HG02642 (cell line): ENCODE data around the gene LDB3.

Experiments
- ATAC-seq: cut with Tn5 transposase; IDR thresholded peaks from one replicate; pipeline ENCODE4 v1.9.1; 2021; ENCODE audit warnings: mild to moderate bottlenecking; ENCODE audit not compliant: unreplicated experiment, poor library complexity

LDB3 gene

GRCh38 chr10:86700851-86701617 lies 32.7 kb downstream of the LDB3 start:
- no peak for ATAC-seq

- no peak for ATAC-seq
Measured at GRCh38 chr10:86703176-86703575, 34.9 kb downstream of the LDB3 start.

GRCh38 chr10:86705139-86705538 lies 36.8 kb downstream of the LDB3 start:
- ATAC-seq, result no peak

- no peak for ATAC-seq
Measured at GRCh38 chr10:86705905-86706304, 37.6 kb downstream of the LDB3 start.

GRCh38 chr10:86706401-86706841 lies 38.1 kb downstream of the LDB3 start:
- ATAC-seq, result no peak

GRCh38 chr10:86706977-86707376 lies 38.7 kb downstream of the LDB3 start:
- no peak for ATAC-seq

GRCh38 chr10:86707505-86707904 lies 39.2 kb downstream of the LDB3 start:
- no peak for ATAC-seq

- ATAC-seq, result no peak
Measured at GRCh38 chr10:86708068-86708782, 39.9 kb downstream of the LDB3 start.

- ATAC-seq, result no peak
Measured at GRCh38 chr10:86708783-86709380, 40.6 kb downstream of the LDB3 start.

GRCh38 chr10:86709396-86710185 lies 41.3 kb downstream of the LDB3 start:
- ATAC-seq, result no peak

- peak; percentile 89 for ATAC-seq
Measured at GRCh38 chr10:86710987-86711512, 42.7 kb downstream of the LDB3 start.

GRCh38 chr10:86711513-86712316 lies 43.4 kb downstream of the LDB3 start:
- peak; percentile 56 for ATAC-seq

- ATAC-seq, result peak; percentile 9
Measured at GRCh38 chr10:86712317-86712707, 44.0 kb downstream of the LDB3 start.

- ATAC-seq, result no peak
Measured at GRCh38 chr10:86715156-86715795, 47.0 kb downstream of the LDB3 start.

GRCh38 chr10:86715836-86716235 lies 47.5 kb downstream of the LDB3 start:
- no peak for ATAC-seq

GRCh38 chr10:86716466-86716865 lies 48.2 kb downstream of the LDB3 start:
- no peak for ATAC-seq

- ATAC-seq, result no peak
Measured at GRCh38 chr10:86718556-86718955, 50.2 kb downstream of the LDB3 start.

- no peak for ATAC-seq
Measured at GRCh38 chr10:86721232-86721631, 52.9 kb downstream of the LDB3 start.

GRCh38 chr10:86723009-86723408 lies 54.7 kb downstream of the LDB3 start:
- ATAC-seq, result no peak
